ENCODE data around the gene TRPM4. TPM values are rescaled to one million over a fixed set of nuclear protein-coding genes. Genes with fewer than 3 reads are reported as not detected.

Gene TRPM4
- total and polyA plus RNA-seq, 2 of the 8 experiments (the other 6 are each of a cell fraction or from before 2014, with no cell fraction given), result 11.3 to 13.3 TPM

DNA sequence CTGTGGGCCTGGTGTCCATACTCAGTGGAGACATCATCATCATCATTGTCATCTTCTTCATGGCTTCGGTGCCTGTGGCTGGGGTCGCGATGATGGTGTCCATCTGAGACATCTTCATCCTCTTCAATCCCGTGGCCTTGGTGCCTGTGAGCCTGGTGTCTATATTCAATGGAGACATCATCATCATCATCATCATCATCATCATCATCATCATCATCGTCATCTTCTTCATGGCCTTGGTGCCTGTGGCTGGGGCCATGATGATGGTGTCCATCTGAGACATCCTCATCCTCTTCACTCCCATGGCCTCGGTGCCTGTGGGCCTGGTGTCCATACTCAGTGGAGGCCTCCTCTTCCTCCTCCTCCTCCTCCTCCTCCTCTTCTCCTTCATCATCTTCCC is 3.3 kb upstream of the TRPM4 start (continued):
- TF ChIP-seq CTBP2 (IDR thresholded peaks at IDR 0.05; ENCODE audit: borderline replicate concordance, insufficient read depth, insufficient read length, low read length) (no peak), PHF8 (conservative IDR thresholded peaks at IDR 0.05; ENCODE audit: low read depth, low read length) (no peak), POU5F1 (IDR thresholded peaks at IDR 0.05; ENCODE audit: low read depth, low read length) (no peak), SIX5 (IDR thresholded peaks at IDR 0.05; ENCODE audit: low read depth, low read length) (no peak), RAD21 (IDR thresholded peaks at IDR 0.05 in 1 of 2, conservative IDR thresholded peaks at IDR 0.05 in 1 of 2; ENCODE audit: low read depth in 2 of 2, low read length in 2 of 2) (no peak)
